ENCODE data around the gene VSTM5. TPM values are rescaled to one million over a fixed set of nuclear protein-coding genes. Genes with fewer than 3 reads are reported as not detected.
"Not testable (repeated sequence)": the region's sequence is repeated elsewhere in the genome, so short reads cannot be mapped to it uniquely, and the experiment has no call there.

The VSTM5 gene
- total and polyA plus RNA-seq, 12 donors, result 0.07 to 0.55 (median 0.16) TPM; not detected in 5

DNA sequence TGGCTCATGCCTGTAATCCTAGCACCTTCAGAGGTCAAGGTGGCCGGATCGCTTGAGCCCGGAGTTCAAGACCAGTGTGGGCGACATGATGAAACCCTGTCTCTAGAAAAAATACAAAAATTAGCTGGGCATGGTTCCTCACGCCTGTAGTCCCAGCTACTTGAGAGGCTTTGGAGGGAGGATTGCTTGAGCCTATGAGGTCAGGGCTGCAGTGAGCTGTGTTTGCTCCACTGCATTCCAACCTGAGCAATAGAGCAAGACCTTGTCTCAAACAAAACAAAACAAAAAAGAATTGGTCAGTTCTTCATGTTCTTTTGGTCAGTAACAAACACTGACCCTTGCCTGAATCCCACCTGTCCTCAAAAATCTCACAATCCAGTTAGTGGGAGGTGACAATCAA is 36.7 kb upstream of the VSTM5 start:
- no peaks in the 10 kb centered on the region for H3K27me3 ChIP-seq
- no peak for DNase-seq
- WGBS, 4 donors, result 83 to 91% (median 87%) methylated on average over 5 of the region's 5 CpGs
- H3K4me3 ChIP-seq, result no peak overlapping the region
- H3K4me1 ChIP-seq (replicated peaks in 1 of 2), result no peaks in the 10 kb centered on the region
- no peaks in the 10 kb centered on the region for H3K36me3 ChIP-seq (replicated peaks in 1 of 2)
- TF ChIP-seq POLR2A (IDR thresholded peaks at IDR 0.05), result no peak
- TF ChIP-seq, protein P1, sequence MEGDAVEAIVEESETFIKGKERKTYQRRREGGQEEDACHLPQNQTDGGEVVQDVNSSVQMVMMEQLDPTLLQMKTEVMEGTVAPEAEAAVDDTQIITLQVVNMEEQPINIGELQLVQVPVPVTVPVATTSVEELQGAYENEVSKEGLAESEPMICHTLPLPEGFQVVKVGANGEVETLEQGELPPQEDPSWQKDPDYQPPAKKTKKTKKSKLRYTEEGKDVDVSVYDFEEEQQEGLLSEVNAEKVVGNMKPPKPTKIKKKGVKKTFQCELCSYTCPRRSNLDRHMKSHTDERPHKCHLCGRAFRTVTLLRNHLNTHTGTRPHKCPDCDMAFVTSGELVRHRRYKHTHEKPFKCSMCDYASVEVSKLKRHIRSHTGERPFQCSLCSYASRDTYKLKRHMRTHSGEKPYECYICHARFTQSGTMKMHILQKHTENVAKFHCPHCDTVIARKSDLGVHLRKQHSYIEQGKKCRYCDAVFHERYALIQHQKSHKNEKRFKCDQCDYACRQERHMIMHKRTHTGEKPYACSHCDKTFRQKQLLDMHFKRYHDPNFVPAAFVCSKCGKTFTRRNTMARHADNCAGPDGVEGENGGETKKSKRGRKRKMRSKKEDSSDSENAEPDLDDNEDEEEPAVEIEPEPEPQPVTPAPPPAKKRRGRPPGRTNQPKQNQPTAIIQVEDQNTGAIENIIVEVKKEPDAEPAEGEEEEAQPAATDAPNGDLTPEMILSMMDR (IDR thresholded peaks at IDR 0.05), result no peak
- no peaks in the 10 kb centered on the region for H3K9me3 ChIP-seq (replicated peaks in 1 of 3)
- no peak overlapping the region for H3K27ac ChIP-seq
- intact Hi-C loops (cut with DNase I), result no loop called here

GRCh38 chr11:93879114-93879513 is 28.7 kb upstream of the VSTM5 start:
- H3K9me3 ChIP-seq (replicated peaks in 1 of 3); H3K4me1 ChIP-seq (replicated peaks in 1 of 2); H3K36me3 ChIP-seq (replicated peaks in 1 of 2); intact Hi-C loops (cut with DNase I); H3K4me3 ChIP-seq; H3K27ac ChIP-seq; H3K27me3 ChIP-seq; DNase-seq: not testable (repeated sequence)

DNA sequence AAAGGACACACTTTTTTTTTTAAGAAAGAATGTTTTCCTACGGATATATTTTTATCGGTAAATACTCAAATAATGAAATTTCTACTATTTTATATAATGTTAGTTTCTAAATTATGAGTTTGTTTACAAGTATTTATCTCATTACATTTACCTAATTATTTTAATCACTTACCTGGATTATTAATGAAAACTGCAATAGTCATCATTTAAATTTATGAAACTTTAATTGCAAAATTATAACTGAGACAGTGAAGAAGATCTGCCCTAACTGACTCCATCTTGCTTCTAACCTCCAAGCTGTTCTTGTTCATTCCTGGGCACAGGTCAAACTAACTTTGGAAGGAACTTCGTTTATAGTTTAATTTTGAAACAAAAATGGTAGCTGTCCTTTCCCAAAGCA is 25.2 kb upstream of the VSTM5 start:
- no peak for TF ChIP-seq POLR2A (IDR thresholded peaks at IDR 0.05)
- TF ChIP-seq, protein P1 (IDR thresholded peaks at IDR 0.05), result no peak
- DNase-seq, result no peak
- intact Hi-C loops (cut with DNase I), result no loop called here
- 79 to 89% (median 82%) methylated on average over 3 of the region's 3 CpGs for WGBS, 4 donors
- Histone ChIP-seq H3K4me3 (no peak overlapping the region), H3K27ac (no peak overlapping the region), H3K4me1 (replicated peaks in 1 of 2) (no peaks in the 10 kb centered on the region), H3K36me3 (replicated peaks in 1 of 2) (no peaks in the 10 kb centered on the region), H3K27me3 (no peaks in the 10 kb centered on the region), H3K9me3 (replicated peaks in 1 of 3) (no peaks in the 10 kb centered on the region)

DNA sequence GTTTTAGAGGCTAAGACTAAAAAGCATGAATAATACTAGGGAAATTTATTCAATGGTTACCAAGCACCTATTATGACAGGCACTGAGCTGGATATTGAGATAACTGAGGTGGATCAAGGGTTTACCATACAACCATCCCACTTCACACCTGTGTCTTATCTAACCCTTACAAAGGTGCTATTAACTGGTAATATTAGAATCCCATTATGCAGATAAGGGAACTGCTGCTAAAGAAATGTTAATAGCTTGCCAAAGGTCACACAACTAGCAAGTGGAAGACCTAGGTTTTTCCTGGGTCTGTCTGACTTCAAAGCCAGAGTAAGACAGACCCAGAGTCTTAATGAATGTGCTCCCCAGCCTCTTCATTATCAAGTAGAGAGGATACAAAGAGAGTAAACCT is 21.1 kb upstream of the VSTM5 start:
- H3K36me3 ChIP-seq (replicated peaks in 1 of 2), result no peaks in the 10 kb centered on the region
- TF ChIP-seq POLR2A (IDR thresholded peaks at IDR 0.05), result no peak
- TF ChIP-seq, protein P1 (IDR thresholded peaks at IDR 0.05), result no peak
- H3K4me3 ChIP-seq, result no peak overlapping the region
- no peaks in the 10 kb centered on the region for H3K4me1 ChIP-seq (replicated peaks in 1 of 2)
- no peaks in the 10 kb centered on the region for H3K9me3 ChIP-seq (replicated peaks in 1 of 3)
- no peak for DNase-seq
- no peaks in the 10 kb centered on the region for H3K27me3 ChIP-seq
- intact Hi-C loops (cut with DNase I), result no loop called here
- no peak overlapping the region for H3K27ac ChIP-seq

- Histone ChIP-seq H3K9me3 (replicated peaks in 1 of 3) (no peaks in the 10 kb centered on the region), H3K27me3 (no peaks in the 10 kb centered on the region), H3K4me3 (no peak overlapping the region), H3K27ac (no peak overlapping the region), H3K36me3 (replicated peaks in 1 of 2) (no peaks in the 10 kb centered on the region), H3K4me1 (replicated peaks in 1 of 2) (no peaks in the 10 kb centered on the region)
- 74 to 83% (median 78%) methylated on average over 3 of the region's 3 CpGs for WGBS, 4 donors
- DNase-seq, result no peak
- TF ChIP-seq POLR2A (IDR thresholded peaks at IDR 0.05), result no peak
- TF ChIP-seq, protein P1 (IDR thresholded peaks at IDR 0.05), result no peak
- intact Hi-C loops (cut with DNase I), result no loop called here
These were observed 20.2 kb upstream of the VSTM5 start for GRCh38 chr11:93870616-93871015.

Data from adrenal gland (tissue), 12 donors.